A673 (cell line): Measurements from ENCODE around the gene GALNS.

Experiments used
- EZH2 ChIP-seq: fragments of 200-600 bp; sonication (generic); IDR thresholded peaks from 2 replicates; pipeline ENCODE4 v1.6.1; 2017; ENCODE audit warnings: borderline replicate concordance, low read depth, mild to moderate bottlenecking, mixed read lengths, antibody characterized with exemption, low read length; ENCODE audit not compliant: poor library complexity, severe bottlenecking
- TF ChIP-seq, protein P1 (sequence below): fragments of 300-800, 200-600 bp; sonication (generic); conservative IDR thresholded peaks from 2 replicates; pipeline ENCODE4 v1.5.1; 2017; ENCODE audit warnings: low read depth, mild to moderate bottlenecking, antibody characterized with exemption, low read length, moderate library complexity, mixed read lengths

DNA sequence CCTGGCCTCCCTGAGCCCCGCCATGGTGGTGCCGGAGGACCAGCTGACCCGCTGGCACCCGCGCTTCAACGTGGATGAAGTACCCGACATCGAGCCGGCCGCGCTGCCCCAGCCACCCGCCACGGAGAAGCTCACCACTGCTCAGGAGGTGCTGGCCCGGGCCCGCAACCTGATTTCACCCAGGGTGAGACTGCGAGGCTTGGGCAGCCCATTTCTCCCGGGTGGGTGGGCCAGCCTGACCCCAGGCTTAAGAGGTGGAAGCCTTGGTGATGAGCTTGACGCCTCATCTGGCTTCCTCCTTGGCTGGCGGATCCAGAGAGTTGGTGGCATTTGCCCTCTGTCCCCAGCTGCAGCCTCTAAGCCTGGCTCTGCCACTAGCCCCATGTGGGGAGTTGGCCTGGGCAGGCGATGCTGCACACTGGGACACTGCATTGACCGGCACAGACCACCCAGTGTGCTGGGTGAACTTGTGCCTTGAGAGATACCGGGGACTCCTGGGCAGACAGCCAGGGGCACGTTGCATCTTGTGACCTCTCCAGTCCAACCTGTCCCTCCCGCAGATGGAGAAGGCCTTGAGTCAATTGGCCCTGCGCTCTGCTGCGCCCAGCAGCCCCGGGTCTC lies 50.1 kb downstream of the GALNS start:
- TF ChIP-seq EZH2, result no peak
- TF ChIP-seq, protein P1, sequence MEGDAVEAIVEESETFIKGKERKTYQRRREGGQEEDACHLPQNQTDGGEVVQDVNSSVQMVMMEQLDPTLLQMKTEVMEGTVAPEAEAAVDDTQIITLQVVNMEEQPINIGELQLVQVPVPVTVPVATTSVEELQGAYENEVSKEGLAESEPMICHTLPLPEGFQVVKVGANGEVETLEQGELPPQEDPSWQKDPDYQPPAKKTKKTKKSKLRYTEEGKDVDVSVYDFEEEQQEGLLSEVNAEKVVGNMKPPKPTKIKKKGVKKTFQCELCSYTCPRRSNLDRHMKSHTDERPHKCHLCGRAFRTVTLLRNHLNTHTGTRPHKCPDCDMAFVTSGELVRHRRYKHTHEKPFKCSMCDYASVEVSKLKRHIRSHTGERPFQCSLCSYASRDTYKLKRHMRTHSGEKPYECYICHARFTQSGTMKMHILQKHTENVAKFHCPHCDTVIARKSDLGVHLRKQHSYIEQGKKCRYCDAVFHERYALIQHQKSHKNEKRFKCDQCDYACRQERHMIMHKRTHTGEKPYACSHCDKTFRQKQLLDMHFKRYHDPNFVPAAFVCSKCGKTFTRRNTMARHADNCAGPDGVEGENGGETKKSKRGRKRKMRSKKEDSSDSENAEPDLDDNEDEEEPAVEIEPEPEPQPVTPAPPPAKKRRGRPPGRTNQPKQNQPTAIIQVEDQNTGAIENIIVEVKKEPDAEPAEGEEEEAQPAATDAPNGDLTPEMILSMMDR, result no peak
